ENCODE data around the gene PDGFRB. TPM values are rescaled to one million over a fixed set of nuclear protein-coding genes. Genes with fewer than 3 reads are reported as not detected.

The PDGFRB gene
- total RNA-seq, 1 experiment from 2014 or later: 0.66 TPM

GRCh38 chr5:150148117-150148927, 7.3 kb downstream of the PDGFRB start:
- intact Hi-C loops (cut with micrococcal nuclease): no loop called here
- peak; percentile 46 for DNase-seq
- H3K79me2 ChIP-seq (ENCODE audit: low read length): no peaks in the 10 kb centered on the region
- H3K9me2 ChIP-seq (replicated peaks; ENCODE audit: low read length): no peaks in the 10 kb centered on the region
- peaks cover 5% of the 10 kb centered on the region for H3K4me1 ChIP-seq (ENCODE audit: insufficient read depth, low read length)
- POLR2A ChIA-PET (ENCODE audit: unreplicated experiment): no interaction called here
- H3F3A ChIP-seq (ENCODE audit: low read length, unreplicated experiment): no peaks in the 10 kb centered on the region
- no peaks in the 10 kb centered on the region for H3K27me3 ChIP-seq (ENCODE audit: low read length)
- no peak overlapping the region for H3K4me3 ChIP-seq (ENCODE audit: low read length)
- no peaks in the 10 kb centered on the region for H3K9me3 ChIP-seq (ENCODE audit: low read length)
- CTCF ChIA-PET: no interaction called here
- H3K27ac ChIP-seq (ENCODE audit: low read length): no peak overlapping the region
- no peaks in the 10 kb centered on the region for H3K36me3 ChIP-seq (ENCODE audit: low read depth, low read length)
- H2AFZ ChIP-seq (ENCODE audit: low read length): no peak overlapping the region
- no peaks in the 10 kb centered on the region for H4K20me1 ChIP-seq (ENCODE audit: low read length)
- H3K4me2 ChIP-seq (ENCODE audit: low read length): no peak overlapping the region
- peak; percentile 20; the same call in 1 of the 2 replicates for ATAC-seq
- BruUV-seq (replicated peaks): no TSS peak
- no peak overlapping the region for H3K9ac ChIP-seq (ENCODE audit: low read length)
- TF ChIP-seq EZH2 (IDR thresholded peaks at IDR 0.05; ENCODE audit: low read length, unreplicated experiment) (no peak), CTCF (conservative IDR thresholded peaks at IDR 0.05; ENCODE audit: low read depth, low read length) (no peak), EZH2phosphoT487 (IDR thresholded peaks at IDR 0.05; ENCODE audit: borderline replicate concordance, low read length) (no peak)

DNA sequence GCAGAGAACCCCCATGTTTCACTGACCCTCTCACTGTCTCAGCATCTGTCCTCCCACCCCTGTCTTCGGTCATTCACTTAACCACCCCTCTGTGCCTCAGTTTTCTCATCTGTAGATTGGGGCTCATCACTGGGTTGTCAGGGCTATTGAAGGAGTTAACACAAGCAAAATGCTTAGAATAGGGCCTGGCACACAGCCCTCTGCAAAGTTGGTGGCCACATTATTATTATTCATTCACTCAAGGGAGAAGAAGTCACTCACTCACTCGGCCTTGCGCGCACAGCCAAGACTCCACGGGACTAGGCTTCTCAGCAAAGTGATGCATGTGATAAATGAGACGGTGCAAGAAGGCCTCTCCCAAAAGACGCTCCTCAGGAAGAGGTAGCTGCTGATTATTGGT, 8.0 kb downstream of the PDGFRB start:
- Histone ChIP-seq H4K20me1 (ENCODE audit: low read length) (no peaks in the 10 kb centered on the region), H3K27ac (ENCODE audit: low read length) (no peak overlapping the region), H3K9me3 (ENCODE audit: low read length) (no peaks in the 10 kb centered on the region), H3K9ac (ENCODE audit: low read length) (no peak overlapping the region), H3F3A (ENCODE audit: low read length, unreplicated experiment) (no peaks in the 10 kb centered on the region), H3K36me3 (ENCODE audit: low read depth, low read length) (no peaks in the 10 kb centered on the region), H3K4me1 (ENCODE audit: insufficient read depth, low read length) (peaks cover 9% of the 10 kb centered on the region), H3K27me3 (ENCODE audit: low read length) (no peaks in the 10 kb centered on the region), H3K4me3 (ENCODE audit: low read length) (no peak overlapping the region), H3K9me2 (replicated peaks; ENCODE audit: low read length) (no peaks in the 10 kb centered on the region), H3K4me2 (ENCODE audit: low read length) (no peak overlapping the region), H2AFZ (ENCODE audit: low read length) (no peak overlapping the region), H3K79me2 (ENCODE audit: low read length) (no peaks in the 10 kb centered on the region)
- ATAC-seq (no peak), DNase-seq (no peak)
- CTCF ChIA-PET: no interaction called here
- no peak for TF ChIP-seq EZH2phosphoT487 (IDR thresholded peaks at IDR 0.05; ENCODE audit: borderline replicate concordance, low read length)
- POLR2A ChIA-PET (ENCODE audit: unreplicated experiment): no interaction called here
- intact Hi-C loops (cut with micrococcal nuclease): no loop called here
- no TSS peak for BruUV-seq (replicated peaks)

- ATAC-seq (no peak), DNase-seq (no peak)
- no TSS peak for BruUV-seq (replicated peaks)
- intact Hi-C loops (cut with micrococcal nuclease): no loop called here
- no peaks in the 10 kb centered on the region for H3K79me2 ChIP-seq (ENCODE audit: low read length)
- H3F3A ChIP-seq (ENCODE audit: low read length, unreplicated experiment): no peaks in the 10 kb centered on the region
- TF ChIP-seq CTCF (conservative IDR thresholded peaks at IDR 0.05; ENCODE audit: low read depth, low read length) (no peak), EZH2 (IDR thresholded peaks at IDR 0.05; ENCODE audit: low read length, unreplicated experiment) (no peak), EZH2phosphoT487 (IDR thresholded peaks at IDR 0.05; ENCODE audit: borderline replicate concordance, low read length) (no peak)
- no peaks in the 10 kb centered on the region for H3K27me3 ChIP-seq (ENCODE audit: low read length)
- ChIA-PET POLR2A (ENCODE audit: unreplicated experiment) (no interaction called here), CTCF (no interaction called here)
- no peaks in the 10 kb centered on the region for H3K9me3 ChIP-seq (ENCODE audit: low read length)
- H2AFZ ChIP-seq (ENCODE audit: low read length): no peak overlapping the region
- no peaks in the 10 kb centered on the region for H3K36me3 ChIP-seq (ENCODE audit: low read depth, low read length)
- H3K4me1 ChIP-seq (ENCODE audit: insufficient read depth, low read length): peaks cover 9% of the 10 kb centered on the region
- H3K27ac ChIP-seq (ENCODE audit: low read length): no peak overlapping the region
- H3K9me2 ChIP-seq (replicated peaks; ENCODE audit: low read length): no peaks in the 10 kb centered on the region
- H3K9ac ChIP-seq (ENCODE audit: low read length): no peak overlapping the region
- H3K4me3 ChIP-seq (ENCODE audit: low read length): no peak overlapping the region
- H3K4me2 ChIP-seq (ENCODE audit: low read length): no peak overlapping the region
- H4K20me1 ChIP-seq (ENCODE audit: low read length): no peaks in the 10 kb centered on the region
Measured at GRCh38 chr5:150146862-150147601, 8.6 kb downstream of the PDGFRB start.
